OCI-M2 (cell line): ENCODE data around the gene CYP3A7.
"Not testable (repeated sequence)": the region's sequence is repeated elsewhere in the genome, so short reads cannot be mapped to it uniquely, and the experiment has no call there.

ENCODE experiments used
- DNase-seq: peaks from one replicate; lab custom pipeline; 2025; ENCODE audit not compliant: unreplicated experiment; lab: John Stamatoyannopoulos, UW

CYP3A7 gene

DNA sequence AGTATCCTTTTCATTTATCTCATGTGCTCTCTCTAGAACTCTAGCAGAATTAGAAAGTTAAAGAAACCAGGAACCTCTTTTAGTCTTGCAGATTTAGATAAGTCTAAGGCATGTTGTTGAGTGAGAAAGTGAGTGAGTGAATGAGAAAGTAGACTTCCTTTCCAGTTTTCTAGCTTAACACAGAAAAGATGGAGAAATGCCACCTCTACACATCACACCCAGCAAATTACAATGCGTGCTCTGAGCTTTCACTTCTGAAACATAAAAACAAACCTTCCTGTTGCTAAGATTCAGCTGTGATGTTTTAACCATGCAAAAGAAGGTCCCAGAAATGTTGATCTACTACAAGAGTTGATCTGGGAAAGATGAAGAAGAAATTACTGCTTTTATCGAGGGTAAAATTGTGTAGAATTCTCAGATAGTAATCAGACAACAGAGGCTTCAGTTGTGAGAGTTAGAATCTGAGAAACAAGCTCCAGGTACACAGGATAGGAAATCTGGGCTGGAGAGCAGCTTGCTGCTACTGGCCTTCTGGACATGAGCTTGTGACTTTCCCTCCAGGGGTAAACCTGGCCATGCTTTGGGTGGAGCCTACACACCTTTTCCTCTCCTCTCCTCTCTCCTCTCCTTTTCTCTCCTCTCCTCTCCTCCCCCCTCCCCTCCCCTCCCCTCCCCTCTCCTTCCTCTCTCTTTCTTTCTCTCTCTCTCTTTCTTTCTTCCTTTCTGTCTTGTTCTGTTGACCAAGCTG, 59.8 kb downstream of the CYP3A7 start:
- no peak for DNase-seq

- DNase-seq, result no peak
These were observed 62.4 kb downstream of the CYP3A7 start for GRCh38 chr7:99672573-99672972.

DNA sequence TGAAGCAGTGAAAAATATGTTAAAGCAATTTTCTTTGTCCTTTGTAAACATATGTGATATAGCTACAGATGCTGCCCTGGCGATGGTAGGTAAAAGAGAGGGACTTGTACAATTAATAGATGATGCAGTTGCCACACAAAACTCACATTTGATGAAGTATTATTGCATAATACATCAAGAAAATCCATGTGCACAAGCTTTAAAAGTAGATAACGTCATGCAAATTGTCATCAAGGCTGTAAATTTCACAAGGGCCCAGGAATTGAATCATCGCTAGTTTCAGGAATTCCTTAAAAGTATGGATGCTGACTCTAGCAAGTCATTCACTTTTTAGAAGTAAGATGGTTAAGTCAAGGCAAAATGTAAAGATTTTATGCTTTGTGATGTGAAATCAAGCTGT, 65.2 kb downstream of the CYP3A7 start:
- DNase-seq, result no peak

DNA sequence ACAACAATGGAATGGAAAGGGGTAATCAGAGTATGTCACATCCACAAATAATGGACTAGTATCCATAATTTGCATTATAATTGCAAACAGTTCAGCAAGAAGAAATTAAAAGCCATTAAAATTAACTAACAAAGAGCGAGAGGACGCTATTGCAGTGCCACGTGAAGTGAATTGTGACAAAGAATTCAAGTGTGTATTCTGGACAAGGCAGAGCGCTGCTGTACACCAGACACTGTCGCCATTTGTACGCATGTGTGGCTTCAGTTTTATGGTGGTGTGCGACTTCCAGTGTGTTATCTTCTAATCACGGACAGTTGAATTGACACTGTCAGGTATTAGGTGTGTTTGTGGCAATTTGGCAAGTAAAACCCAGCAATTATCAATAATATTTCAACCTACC, 66.5 kb downstream of the CYP3A7 start:
- no peak for DNase-seq

GRCh38 chr7:99667179-99667578, 67.8 kb downstream of the CYP3A7 start:
- DNase-seq, result no peak

GRCh38 chr7:99666013-99666395, 69.0 kb downstream of the CYP3A7 start:
- no peak for DNase-seq

GRCh38 chr7:99665312-99666012, 69.5 kb downstream of the CYP3A7 start:
- no peak for DNase-seq

GRCh38 chr7:99657879-99658278, 77.1 kb downstream of the CYP3A7 start:
- DNase-seq, result not testable (repeated sequence)
